HG02588 (cell line): ENCODE measurements around the gene ITSN1.
"Not testable (repeated sequence)": the region's sequence is repeated elsewhere in the genome, so short reads cannot be mapped to it uniquely, and the experiment has no call there.

Experiments
- ATAC-seq: cut with Tn5 transposase; IDR thresholded peaks from one replicate; pipeline ENCODE4 v1.9.1; 2021; ENCODE audit warnings: mild to moderate bottlenecking, moderate library complexity; ENCODE audit not compliant: unreplicated experiment

ITSN1 gene

GRCh38 chr21:33762803-33763581, 120.7 kb downstream of the ITSN1 start:
- no peak for ATAC-seq

GRCh38 chr21:33763582-33763899, 121.2 kb downstream of the ITSN1 start:
- no peak for ATAC-seq

- ATAC-seq, result no peak
These were observed 124.9 kb downstream of the ITSN1 start for GRCh38 chr21:33767236-33767635.

- no peak for ATAC-seq
These were observed 125.7 kb downstream of the ITSN1 start for GRCh38 chr21:33767960-33768359.

GRCh38 chr21:33769057-33769456, 126.8 kb downstream of the ITSN1 start:
- no peak for ATAC-seq

- no peak for ATAC-seq
These were observed 128.2 kb downstream of the ITSN1 start for GRCh38 chr21:33770542-33770941.

- no peak for ATAC-seq
These were observed 129.7 kb downstream of the ITSN1 start for GRCh38 chr21:33771976-33772375.

- ATAC-seq, result no peak
These were observed 132.2 kb downstream of the ITSN1 start for GRCh38 chr21:33774551-33774950.

- no peak for ATAC-seq
These were observed 133.0 kb downstream of the ITSN1 start for GRCh38 chr21:33775100-33775828.

GRCh38 chr21:33780631-33781030, 138.3 kb downstream of the ITSN1 start:
- no peak for ATAC-seq

- no peak for ATAC-seq
These were observed 138.8 kb downstream of the ITSN1 start for GRCh38 chr21:33781121-33781520.

- ATAC-seq, result no peak
These were observed 141.1 kb downstream of the ITSN1 start for GRCh38 chr21:33783187-33783979.

- no peak for ATAC-seq
These were observed 145.1 kb downstream of the ITSN1 start for GRCh38 chr21:33787431-33787830.

GRCh38 chr21:33788438-33788837, 146.1 kb downstream of the ITSN1 start:
- ATAC-seq, result not testable (repeated sequence)

GRCh38 chr21:33789697-33790096, 147.4 kb downstream of the ITSN1 start:
- ATAC-seq, result no peak

GRCh38 chr21:33791073-33791472, 148.8 kb downstream of the ITSN1 start:
- no peak for ATAC-seq

- no peak for ATAC-seq
These were observed 152.3 kb downstream of the ITSN1 start for GRCh38 chr21:33794596-33794995.

- ATAC-seq, result no peak
These were observed 155.3 kb downstream of the ITSN1 start for GRCh38 chr21:33797565-33797964.

- ATAC-seq, result no peak
These were observed 157.2 kb downstream of the ITSN1 start for GRCh38 chr21:33799378-33800090.

- no peak for ATAC-seq
These were observed 158.6 kb downstream of the ITSN1 start for GRCh38 chr21:33800753-33801423.
